ENCODE measurements around the gene TNPO2. TPM values are rescaled to one million over a fixed set of nuclear protein-coding genes. Genes with fewer than 3 reads are reported as not detected.

The TNPO2 gene
- total and polyA plus RNA-seq, 2 of the 13 experiments (the other 11 are each of a cell fraction or from before 2014, with no cell fraction given), result 31.7 to 61.0 TPM

DNA sequence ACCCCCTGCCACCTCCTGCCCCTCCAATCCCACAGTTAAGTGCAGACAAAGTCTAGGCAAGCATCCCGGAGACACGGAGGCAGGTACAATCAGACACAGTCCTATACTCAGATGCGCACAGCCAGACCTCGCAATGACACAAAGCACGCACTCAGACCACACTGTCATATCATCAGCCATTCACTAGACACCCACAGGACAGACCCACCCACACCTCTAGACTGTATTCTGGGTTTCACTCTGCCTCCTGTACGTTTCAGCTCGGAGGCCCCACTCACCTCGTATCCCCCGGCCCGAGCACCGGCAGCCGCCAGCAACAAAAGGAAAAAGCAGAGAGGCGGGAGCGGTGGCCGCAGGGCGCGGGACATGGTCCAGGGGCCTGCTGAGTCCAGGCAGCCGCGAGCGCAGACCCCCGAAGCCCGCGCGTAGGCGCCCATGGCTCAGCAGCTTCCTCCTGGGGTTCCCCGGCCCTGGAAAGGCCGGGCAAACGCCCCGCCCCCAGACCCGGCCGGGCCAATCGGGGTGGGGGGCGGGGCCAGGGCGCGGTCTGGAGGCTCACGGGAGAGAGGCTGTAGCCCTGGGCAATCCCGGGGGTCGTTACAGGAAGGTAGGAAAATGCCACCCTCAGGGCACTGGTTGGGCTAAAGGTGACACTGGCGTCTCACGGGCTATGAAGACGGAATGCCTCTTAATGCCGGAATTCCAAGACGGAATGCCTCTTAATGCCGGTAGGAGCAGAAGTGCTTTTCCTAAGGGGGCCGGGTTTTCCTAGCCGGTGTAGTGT, 57.3 kb downstream of the TNPO2 start, which contains the start of the genes MAN2B1 and WDR83 (continued):
- TF ChIP-seq CSRNP2 (CRISPR knock-in tag; conservative IDR thresholded peaks at IDR 0.05; ENCODE audit: low read depth) (no peak), ZNF761 (CRISPR knock-in tag; conservative IDR thresholded peaks at IDR 0.05) (0 out of 2 replicates have a peak, but pooled peaks have one; percentile 29), HES4 (CRISPR knock-in tag; IDR thresholded peaks at IDR 0.05; ENCODE audit: borderline replicate concordance) (no peak), DDIT3 (CRISPR knock-in tag; IDR thresholded peaks at IDR 0.05) (no peak), ZNF768 (CRISPR knock-in tag; IDR thresholded peaks at IDR 0.05) (0 out of 2 replicates have a peak, but pooled peaks have one; percentile 31), CENPBD1 (CRISPR knock-in tag; IDR thresholded peaks at IDR 0.05; ENCODE audit: borderline replicate concordance, low read depth) (no peak), DRAP1 (CRISPR knock-in tag; IDR thresholded peaks at IDR 0.05) (no peak), FOXC1 (CRISPR knock-in tag; IDR thresholded peaks at IDR 0.05; ENCODE audit: borderline replicate concordance) (no peak), KDM5B (CRISPR knock-in tag; IDR thresholded peaks at IDR 0.05; ENCODE audit: borderline replicate concordance) (no peak; the same call in 1 of the 2 replicates), RBM39 (IDR thresholded peaks at IDR 0.05; ENCODE audit: low read depth, low read length, poor library complexity, severe bottlenecking) (no peak), JUNB (CRISPR knock-in tag; IDR thresholded peaks at IDR 0.05; ENCODE audit: borderline replicate concordance) (no peak), ZC3H4 (CRISPR knock-in tag; IDR thresholded peaks at IDR 0.05; ENCODE audit: borderline replicate concordance) (no peak), MEIS2 (CRISPR knock-in tag; IDR thresholded peaks at IDR 0.05) (0 out of 2 replicates have a peak, but pooled peaks have one; percentile 8), SCMH1 (CRISPR knock-in tag; IDR thresholded peaks at IDR 0.05; ENCODE audit: borderline replicate concordance) (no peak), ZNF776 (CRISPR knock-in tag; IDR thresholded peaks at IDR 0.05) (no peak), ZNF460 (CRISPR knock-in tag; IDR thresholded peaks at IDR 0.05; ENCODE audit: borderline replicate concordance) (no peak), MYNN (CRISPR knock-in tag; IDR thresholded peaks at IDR 0.05; ENCODE audit: low read depth) (no peak), IRX3 (CRISPR knock-in tag; IDR thresholded peaks at IDR 0.05; ENCODE audit: borderline replicate concordance, low read depth) (no peak), SOX13 (IDR thresholded peaks at IDR 0.05) (no peak), SOX13 (CRISPR knock-in tag; conservative IDR thresholded peaks at IDR 0.05 in 1 of 2, IDR thresholded peaks at IDR 0.05 in 1 of 2) (no peak), MEF2D (CRISPR knock-in tag; IDR thresholded peaks at IDR 0.05) (no peak), HMG20A (CRISPR knock-in tag; IDR thresholded peaks at IDR 0.05; ENCODE audit: borderline replicate concordance) (no peak)
- TF ChIP-seq, protein P1, sequence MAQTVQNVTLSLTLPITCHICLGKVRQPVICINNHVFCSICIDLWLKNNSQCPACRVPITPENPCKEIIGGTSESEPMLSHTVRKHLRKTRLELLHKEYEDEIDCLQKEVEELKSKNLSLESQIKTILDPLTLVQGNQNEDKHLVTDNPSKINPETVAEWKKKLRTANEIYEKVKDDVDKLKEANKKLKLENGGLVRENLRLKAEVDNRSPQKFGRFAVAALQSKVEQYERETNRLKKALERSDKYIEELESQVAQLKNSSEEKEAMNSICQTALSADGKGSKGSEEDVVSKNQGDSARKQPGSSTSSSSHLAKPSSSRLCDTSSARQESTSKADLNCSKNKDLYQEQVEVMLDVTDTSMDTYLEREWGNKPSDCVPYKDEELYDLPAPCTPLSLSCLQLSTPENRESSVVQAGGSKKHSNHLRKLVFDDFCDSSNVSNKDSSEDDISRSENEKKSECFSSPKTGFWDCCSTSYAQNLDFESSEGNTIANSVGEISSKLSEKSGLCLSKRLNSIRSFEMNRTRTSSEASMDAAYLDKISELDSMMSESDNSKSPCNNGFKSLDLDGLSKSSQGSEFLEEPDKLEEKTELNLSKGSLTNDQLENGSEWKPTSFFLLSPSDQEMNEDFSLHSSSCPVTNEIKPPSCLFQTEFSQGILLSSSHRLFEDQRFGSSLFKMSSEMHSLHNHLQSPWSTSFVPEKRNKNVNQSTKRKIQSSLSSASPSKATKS (CRISPR knock-in tag; IDR thresholded peaks at IDR 0.05), result no peak
